Activated CD4-positive, alpha-beta T cell treated with anti-CD3 and anti-CD28 coated beads for 24 hours (primary cell): ENCODE results near the gene NDST1.
"Not testable (repeated sequence)": the region's sequence is repeated elsewhere in the genome, so short reads cannot be mapped to it uniquely, and the experiment has no call there.

Source experiments
- DNase-seq, 2 donors: peaks; one replicate each; pipeline ENCODE4 v3.0.0-alpha.2; 2020; ENCODE audit warnings: low read depth in 2 of 2

NDST1 gene

DNA sequence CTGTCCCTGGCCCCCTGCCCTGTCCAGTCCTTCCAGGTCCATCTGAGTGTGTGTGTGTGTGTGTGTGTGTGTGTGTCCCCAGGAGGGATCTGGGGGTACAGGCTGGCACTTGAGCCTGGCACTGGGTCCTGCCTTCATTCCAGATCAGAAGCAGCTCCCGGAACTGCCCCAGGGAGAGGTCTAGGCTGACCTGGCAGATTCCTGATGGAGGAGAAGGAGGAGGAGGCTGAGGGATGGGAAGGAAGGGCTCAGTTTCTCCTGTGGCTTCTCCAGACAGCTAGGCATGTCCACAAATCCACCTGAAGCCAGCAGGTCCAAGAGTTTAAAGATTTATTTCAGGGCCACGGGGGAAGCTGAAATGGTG lies 328 bp downstream of the NDST1 start:
- DNase-seq: no peak

DNA sequence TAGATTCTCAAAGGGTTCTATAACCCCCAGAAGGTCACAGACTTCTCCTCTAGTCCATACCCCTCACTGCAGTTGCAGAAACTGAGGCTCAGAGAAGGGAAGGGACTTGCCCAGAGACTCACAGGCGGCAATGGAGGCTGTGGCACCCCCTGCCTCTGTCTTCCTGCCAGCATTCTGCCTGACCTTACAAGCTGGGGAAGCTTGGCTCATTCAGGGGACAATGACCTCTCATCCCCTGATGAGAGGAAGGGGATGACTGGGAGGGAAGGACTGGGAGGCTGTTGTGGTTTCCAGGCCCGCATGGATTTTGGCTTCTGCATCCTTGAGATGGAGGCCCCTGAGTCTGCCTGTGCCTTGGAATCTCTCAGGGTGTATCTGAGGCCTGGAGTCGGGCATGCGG lies 897 bp downstream of the NDST1 start:
- DNase-seq: no peak

DNA sequence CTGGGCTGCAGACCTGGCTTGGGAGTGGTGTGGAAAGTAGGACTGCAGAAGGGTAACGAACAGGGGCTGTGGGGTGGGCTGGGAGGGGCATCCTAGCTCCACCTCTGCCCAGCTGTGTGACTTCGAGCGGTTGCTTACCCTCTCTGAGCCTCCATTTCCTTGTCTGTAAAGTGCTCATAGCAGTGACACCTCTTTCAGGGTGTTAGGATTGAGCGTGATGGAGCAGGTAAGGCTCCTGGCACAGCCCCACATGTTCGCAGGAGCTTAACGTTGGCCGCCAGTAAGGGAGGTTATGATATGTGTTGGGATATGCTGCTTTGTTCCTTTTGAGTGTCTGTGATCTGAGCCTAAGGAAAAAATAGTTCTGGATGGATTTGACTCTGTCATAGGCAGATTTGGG lies 2.1 kb downstream of the NDST1 start:
- DNase-seq: no peak

DNA sequence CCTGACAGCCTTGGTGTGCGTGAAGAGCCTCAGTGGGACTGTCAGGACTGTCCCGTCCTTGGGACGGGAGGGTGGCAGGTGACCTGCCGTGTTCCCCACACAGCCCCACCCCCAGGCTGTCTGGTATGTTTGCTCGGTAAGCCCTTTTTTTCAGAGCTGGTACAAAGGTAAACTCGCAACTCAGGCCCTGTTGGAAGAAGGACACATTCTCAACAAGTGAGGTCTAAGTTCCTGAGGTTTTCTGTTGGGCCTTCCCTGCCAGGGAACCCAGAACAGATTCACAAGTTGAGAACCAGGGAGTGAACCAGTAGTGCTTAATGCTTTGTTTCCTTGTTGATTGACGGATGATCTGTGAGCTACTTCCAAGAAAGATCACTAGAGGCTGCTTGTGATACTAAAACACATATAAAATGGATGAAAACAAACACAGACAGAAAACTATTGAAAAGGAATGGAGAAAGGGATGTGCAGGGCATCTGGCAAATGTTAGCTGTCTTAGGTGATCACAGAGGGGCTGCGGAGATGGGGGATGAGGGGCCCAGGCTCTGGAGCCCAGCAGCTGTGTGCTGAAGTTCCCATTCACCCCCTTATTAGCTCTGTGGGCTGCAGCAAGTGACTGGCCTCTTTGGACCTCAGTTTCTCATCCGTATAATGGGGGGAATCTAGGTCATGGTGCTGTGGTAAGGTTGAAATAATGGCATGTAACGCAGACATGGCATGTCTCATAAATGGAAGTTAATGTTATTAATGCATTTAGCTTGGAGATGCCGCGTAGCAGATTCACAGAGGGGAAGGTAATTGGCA lies 2.7 kb downstream of the NDST1 start:
- no peak for DNase-seq

DNA sequence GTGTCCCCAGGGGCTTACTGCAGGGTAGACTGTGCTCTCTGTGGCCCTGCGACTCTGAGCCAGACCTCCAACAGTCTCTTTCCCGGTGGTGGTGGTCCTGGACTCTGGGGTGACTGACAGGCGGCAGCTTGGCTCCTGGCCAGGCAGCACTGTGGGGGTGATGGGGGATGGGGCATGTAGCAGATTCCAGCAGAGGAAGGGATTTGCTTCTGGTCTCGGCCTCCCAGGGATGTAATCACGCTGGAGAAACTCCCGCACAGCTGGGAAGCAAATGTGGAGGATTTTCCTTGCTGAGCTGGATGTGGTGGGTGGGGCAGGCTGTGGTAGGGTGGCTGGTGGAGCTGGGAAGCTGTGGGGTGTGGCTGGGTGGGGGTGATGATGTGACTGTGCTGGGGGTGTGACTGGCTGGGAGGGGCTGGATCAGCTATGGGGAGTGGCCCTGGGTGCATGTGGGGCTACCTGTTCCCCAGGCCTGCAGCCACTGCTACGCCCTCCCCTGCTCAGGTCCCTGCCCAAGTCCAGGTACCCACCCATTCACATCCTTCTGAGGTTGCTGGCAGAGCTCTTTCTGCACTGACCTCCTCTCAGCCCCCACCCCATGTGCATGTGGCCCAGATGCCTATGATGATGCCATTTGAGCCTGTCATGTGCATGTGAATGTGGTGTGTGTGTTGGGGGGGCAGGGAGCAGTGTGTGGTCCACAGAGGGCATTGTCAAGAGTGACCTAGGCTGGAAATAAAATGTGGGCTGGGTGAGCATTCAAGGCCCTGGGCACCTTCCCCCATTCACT lies 3.8 kb downstream of the NDST1 start:
- no peak for DNase-seq

DNA sequence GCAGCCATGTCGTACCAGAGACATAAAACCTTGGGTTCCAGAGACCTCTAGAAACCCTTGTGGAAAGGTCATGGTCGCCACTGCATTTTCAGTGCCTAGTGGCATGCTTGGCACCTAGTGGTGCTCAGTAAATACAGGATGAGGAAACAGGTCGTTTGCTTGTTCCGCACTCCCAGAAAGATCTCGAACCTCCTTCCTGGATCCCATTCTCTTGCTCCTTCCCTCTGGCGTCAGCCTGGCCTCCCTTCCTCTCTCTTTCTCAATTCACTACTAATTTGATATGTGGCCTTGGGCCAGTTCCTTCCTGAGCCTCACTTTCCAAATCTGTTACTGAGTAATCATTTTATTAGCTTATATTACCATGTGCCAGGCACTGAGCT lies 4.4 kb downstream of the NDST1 start:
- DNase-seq: no peak

DNA sequence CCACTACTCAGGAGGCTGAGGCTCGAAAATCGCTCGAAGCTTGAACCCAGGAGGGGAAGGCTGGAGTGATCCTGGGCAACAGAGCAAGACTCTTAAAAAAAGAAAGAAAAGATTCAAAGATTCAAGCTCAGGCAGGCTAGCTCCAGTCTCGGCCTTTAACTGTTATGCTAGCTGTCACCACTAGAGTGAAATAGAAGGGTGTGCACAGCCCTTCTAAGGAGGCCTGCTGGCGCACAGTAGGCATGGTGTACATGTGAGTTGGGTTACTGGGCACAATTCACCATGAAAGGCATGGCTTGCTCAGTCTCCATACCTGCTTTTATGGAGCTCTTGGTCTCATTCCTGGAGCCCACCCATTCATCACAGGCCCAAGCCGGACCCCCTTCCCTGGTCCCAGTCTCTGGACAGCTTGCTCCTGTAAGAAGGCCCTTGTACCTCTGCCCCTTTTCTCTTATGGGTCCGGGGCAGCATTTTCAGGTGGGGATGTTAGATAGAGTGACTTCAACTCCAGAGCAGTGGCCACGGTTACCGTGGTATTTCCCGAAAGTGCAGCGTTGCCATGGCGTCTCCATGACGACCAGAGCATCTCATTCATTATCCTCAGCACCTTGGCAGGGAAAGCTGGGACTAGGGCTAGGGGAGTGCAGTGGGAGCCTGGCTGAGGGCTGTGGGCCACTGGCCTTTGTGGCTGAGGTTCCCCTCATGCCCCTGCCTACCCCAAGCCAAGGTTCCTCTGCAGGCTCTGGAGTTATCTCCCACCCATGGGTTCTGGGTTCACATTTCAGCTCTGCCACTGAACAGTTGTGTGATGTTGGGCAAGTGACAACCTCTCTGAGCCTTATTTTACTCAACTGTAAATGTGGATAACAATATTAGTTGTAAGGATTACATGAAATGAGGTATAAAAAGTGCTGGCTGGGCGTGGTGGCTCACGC lies 5.7 kb downstream of the NDST1 start:
- DNase-seq: no peak

DNA sequence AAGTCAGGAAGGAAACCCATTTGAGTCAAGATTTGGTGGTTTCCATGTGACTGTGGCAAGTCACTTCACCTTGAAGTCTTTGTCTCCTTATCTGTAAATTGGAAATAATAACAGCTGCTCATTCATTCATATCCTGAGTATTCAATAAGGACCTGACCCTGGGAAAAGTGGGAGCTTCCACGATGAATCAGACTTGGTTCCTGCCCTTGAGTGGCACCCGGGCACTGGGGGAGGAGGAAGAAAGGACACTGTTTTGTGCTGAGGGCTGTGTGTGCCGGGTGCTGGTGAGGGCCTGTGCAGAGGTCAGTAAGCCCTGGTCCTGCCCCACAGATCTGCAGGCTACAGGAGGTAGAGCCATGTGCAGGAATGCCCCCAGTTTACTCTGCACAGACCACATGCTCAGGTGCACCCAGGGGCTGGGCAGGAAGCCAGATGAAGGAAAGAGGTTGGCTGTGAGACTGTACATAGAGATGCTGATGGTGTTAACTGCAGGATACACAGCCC lies 6.8 kb downstream of the NDST1 start:
- no peak for DNase-seq

DNA sequence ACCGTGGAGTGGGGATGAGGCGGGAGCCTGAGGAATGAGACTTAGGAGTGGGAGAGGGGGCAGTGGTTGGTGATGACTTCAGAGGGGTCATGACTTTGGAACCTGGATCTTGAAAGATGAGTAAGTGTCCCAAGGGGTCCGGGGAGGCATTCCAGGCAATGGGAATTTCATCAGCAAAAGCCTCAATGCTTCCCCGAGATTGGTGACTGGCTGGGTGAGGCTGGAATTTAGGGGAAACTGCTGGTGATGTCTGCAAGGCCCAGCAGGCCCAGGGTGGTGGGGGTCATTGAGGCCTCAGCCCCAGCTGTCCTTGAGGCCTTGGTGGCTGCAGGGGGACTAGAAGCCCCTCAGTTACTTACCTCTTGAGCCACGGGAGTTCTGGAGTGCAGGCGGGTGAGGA lies 7.5 kb downstream of the NDST1 start:
- no peak for DNase-seq

DNA sequence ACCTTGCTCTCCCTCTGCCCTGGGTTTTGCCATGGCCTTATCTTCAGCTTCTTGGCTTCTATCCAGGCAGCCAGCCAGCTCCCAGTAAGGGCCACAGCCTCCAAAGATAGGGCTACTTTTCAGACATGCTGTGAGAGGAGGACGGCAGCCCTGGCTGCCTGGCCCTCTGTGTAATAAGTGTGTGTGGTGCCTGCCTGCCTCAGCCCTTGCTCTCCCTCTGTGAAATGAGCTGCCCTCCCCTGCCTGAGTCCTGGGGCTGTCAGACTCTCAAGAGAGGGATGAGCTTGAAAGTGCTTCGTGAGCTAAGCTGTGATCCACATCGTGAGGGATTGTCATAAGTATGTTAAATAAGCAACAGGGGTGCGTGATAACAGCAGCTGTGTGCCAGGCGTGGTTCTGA lies 8.1 kb downstream of the NDST1 start:
- no peak for DNase-seq

DNA sequence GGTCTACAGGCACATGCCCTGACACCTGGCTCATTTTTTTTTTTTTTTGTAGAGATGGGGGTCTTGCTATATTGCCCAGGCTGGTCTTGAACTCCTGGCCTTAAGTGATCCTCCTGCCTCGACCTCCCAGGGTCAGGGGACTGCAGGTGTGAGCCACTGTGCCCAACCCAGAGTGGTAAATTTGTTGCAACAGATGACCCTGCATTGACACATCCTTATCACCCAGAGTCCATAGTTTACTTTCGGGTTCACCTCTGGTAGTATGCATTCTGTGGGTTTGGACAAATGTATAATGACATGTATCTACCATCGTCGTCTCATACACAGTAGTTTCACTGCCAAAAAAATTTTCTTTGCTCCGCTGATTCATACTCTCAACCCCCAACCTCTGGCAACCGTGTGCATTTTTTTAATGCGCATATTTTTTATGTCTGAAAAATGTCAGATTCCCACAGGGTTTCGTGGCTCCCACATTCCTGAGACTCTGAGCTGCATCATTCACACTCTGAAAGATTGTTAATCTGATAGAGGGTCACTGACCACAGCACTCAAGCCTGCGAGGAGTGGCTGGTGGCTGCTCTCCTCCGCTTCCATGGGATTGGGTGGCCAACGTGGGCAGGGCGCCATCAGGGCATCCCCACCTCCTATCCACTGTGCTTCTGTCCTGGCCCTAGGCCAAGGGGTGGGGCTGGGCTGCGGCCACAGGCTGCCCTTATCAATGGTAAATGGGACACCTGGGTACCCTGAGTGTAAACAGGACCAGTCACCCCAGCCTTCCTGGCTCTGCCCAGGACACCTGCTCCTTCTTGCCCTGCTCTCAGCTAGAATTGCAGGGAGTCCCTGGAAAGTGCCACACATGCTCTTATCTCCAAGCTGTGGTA lies 9.6 kb downstream of the NDST1 start:
- DNase-seq: no peak

DNA sequence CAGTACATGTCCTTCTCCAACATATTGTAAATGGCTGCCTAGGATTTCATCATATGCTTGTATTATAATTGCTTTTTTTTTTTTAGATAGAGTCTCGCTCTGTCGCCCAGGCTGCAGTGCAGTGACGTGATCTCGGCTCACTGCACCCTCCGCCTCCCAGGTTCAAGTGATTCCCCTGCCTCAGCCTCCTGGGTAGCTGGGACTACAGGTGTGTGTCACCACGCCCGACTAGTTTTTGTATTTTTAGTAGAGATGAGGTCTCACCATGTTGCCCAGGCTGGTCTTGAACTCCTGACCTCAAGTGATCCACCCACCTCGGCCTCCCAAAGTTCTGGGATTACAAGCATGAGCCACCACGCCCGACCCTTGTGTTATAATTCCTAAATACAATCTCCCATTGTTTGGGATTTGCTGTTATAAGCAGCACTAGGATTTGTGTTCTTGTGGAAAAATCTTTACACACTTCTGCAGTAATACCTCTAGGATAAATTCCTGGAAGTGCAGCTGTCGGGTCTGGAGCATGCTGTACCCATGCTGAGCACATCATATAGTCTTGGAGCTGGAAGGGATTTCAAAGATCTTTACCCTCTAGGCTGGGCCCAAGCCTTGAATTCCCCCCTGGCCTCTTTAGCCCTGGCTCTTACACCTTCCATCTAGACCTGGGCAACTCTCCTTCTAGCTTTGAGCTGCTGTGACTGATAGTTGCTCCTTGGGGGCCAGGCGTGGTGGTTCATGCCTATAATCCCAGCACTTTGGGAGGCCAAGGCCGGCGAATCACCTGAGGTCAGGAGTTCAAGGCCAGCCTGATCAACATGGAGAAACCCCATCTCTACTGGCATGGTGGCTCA lies 11.0 kb downstream of the NDST1 start:
- DNase-seq: not testable (repeated sequence)

DNA sequence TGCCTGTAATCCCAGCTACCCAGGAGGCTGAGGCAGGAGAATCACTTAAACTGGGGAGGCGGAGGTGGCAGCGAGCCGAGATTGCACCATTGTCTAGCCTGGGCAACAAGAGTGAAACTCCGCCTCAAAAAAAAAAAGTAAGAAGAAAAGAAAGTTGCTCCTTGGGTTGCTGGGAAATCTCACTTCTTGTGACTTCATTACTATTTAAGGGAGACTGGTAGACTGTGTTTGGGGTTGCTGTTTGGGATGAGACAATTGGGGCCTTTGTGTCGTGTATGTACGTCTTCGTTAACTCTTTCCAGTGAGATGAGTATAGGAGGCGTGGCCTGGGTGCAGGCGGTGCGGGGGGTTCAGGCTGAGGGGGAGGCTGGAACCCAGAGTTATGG lies 11.6 kb downstream of the NDST1 start:
- DNase-seq: no peak

DNA sequence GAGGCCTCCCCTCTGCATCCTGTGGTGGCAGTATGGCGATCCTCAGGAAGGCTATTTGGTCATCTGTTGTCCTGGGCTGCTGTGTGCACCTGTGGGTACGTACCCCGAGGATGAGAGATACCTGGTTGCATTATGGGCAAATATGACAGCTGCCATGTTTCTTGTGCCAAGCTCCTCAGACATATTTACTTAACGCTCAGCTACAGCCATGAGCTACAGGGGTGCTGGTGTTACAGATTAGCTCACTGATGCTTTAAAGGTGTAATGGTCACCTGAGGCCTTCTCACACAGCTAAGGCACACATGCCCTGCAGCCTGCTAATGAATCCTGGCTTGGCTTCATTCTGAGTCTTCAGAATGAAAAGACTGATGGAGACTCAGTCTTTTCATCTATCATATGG lies 12.0 kb downstream of the NDST1 start:
- no peak for DNase-seq

DNA sequence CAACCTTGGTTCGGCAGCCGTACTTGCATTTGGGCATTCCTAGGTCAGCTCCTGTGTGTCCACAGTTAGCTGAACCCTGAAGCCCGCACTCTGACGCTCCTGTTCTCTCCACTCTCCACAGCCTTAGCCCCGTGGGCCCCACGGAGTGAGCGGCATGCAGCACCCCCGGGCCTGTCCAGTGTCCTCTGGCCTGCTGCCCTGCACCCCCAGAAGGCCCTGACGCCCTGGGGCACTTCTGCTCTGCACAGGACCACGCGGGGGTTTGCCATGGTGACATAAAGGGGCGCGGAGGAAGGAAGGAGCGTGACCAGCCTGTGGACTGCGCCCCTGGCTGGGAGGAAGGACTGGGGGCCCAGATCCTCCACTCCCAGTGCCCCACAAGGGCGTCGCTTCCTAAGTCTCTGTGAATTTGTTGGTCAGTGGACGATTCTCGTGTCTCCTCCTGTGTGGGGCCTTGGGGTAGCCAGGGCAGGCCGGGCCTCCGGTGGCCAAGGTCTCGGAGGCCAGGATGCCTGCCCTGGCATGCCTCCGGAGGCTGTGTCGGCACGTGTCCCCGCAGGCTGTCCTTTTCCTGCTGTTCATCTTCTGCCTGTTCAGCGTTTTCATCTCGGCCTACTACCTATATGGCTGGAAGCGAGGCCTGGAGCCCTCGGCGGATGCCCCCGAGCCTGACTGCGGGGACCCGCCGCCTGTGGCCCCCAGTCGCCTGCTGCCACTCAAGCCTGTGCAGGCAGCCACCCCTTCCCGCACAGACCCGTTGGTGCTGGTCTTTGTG lies 13.0 kb downstream of the NDST1 start:
- no peak for DNase-seq

DNA sequence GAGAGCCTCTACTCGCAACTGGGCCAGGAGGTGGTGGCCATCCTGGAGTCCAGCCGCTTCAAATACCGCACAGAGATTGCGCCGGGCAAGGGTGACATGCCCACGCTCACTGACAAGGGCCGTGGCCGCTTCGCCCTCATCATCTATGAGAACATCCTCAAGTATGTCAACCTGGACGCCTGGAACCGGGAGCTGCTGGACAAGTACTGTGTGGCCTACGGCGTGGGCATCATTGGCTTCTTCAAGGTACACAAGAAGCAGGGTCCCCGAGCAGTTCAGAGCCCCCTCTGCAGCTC lies 13.5 kb downstream of the NDST1 start:
- no peak for DNase-seq

DNA sequence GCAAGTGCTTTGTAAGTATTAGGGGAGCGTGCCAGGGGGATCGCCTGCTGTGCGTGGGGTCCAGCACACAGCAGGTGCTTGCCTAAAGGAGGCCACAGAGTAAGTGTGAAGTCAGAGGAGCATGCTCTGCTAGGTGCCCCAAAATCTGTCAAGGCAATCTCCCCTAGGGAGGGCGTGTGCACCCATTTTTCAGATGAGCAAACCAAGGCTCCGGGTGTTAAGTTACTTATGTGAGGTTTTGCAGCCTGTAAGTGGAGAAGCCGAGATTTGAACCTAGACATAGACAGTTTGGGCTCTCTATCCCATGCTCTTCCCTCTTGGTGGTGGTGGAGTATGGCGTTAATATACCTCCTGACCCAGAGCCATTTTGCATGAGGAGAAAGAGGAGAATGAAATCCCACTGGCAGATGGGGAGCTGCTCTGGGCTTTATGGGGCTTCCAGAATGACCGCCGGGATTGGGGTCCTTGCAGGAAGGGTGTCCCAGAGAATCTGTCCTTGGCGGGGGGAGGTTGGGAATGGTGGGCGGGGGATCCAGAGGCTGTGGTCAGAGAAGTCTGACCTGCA lies 14.1 kb downstream of the NDST1 start:
- no peak for DNase-seq

DNA sequence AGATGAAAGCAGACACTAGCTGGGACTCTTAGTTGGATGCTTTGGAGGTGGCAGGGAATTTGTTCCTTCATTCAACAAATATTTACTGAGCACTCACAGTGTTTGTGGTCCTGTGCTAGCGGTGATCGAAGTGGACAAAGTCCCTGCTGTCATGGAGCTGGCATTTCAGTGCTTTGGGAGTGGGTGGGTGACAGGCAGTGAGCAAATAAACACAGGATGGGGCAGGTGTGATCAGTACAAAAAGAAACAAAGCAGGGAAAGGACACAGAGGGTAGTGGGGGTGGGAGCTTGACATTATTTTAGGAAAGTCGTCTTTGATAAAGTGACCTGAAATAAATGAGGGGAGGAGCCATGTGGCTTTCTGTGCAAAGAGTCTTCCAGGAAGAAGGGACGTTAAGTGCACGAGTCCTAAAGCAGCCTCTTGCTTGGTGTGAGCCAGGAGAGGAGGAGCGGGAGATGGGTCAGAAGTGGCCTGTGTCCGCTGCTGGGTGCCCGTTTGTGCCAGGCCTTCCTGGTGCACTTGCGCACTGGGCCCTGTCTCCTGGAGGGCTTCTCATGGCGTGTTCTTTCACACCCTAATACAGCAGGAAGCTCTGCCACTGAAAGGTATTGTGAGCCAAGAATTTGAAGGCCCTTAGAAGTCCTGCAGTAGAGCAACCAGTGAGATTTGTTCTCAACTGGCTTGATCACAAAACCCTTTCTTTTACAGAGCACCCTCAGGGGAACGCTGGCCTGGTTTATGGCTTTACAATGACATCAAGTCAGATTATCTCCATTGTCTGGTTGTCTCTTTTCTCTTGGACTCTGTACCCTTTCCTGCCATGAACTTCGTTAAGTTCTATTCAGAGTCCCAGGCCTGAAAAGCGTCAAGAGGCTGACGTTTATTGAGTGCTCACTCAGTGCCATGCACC lies 14.8 kb downstream of the NDST1 start:
- no peak for DNase-seq
